Left ventricle myocardium superior (tissue), 1 donor: ENCODE results near the gene ZFP57. TPM values are rescaled to one million over a fixed set of nuclear protein-coding genes. Genes with fewer than 3 reads are reported as not detected.
"Not testable (repeated sequence)": the region's sequence is repeated elsewhere in the genome, so short reads cannot be mapped to it uniquely, and the experiment has no call there.

Experiments used
- ATAC-seq: fragments of 200-7000 bp; cut with Tn5 transposase; one replicate; pipeline ENCODE4 v1.9.1; 2020; ENCODE audit warnings: mild to moderate bottlenecking, moderate library complexity
- DNase-seq: peaks from one replicate; pipeline ENCODE4 v3.0.0-alpha.2; 2020
- intact Hi-C: fragments of 100-400 bp; cut with micrococcal nuclease; formaldehyde crosslinking; loops from one replicate; pipeline ENCODE4 v1.11.0; 2022
- total RNA-seq: library from RNA; stranded (reverse); fragmentation: NEBNext Ultra II Directional; extraction: Animal tissue kit (Norgen Biotek cat#: 25700); gene quantifications from one replicate; pipeline ENCODE4 v1.2.1, GENCODE V29; 2021
- donor health status: DM: no; HTN: yes; CAD: no; lungs with severe emphysema.

ZFP57 gene
- total RNA-seq, 1 donor from 2014 or later, result not detected

- intact Hi-C loops, DNase-seq, ATAC-seq: not testable (repeated sequence)
These were observed 19.3 kb downstream of the ZFP57 start for GRCh38 chr6:29661502-29662141.

- ATAC-seq (no peak), DNase-seq (no peak)
- intact Hi-C loops, result no loop called here
These were observed 19.9 kb downstream of the ZFP57 start for GRCh38 chr6:29661071-29661470.

- no peak for DNase-seq
- intact Hi-C loops, result no loop called here
- peak; percentile 36 for ATAC-seq
These were observed 24.2 kb downstream of the ZFP57 start, which contains the start of gene MOG for GRCh38 chr6:29656798-29657197. MOG (plus strand) TSS chr6:29657092; CDS start chr6:29657210, 118 bp downstream.

- intact Hi-C loops, result no loop called here
- DNase-seq (peak; percentile 40), ATAC-seq (peak; percentile 95)
These were observed 24.8 kb downstream of the ZFP57 start for GRCh38 chr6:29656157-29656556.

- ATAC-seq (peak; percentile 54), DNase-seq (no peak)
- intact Hi-C loops, result no loop called here
These were observed 25.3 kb downstream of the ZFP57 start for GRCh38 chr6:29655658-29656057.

- intact Hi-C loops, result no loop called here
- ATAC-seq, result no peak
- no peak for DNase-seq
These were observed 27.4 kb downstream of the ZFP57 start for GRCh38 chr6:29653452-29654038.

GRCh38 chr6:29652198-29652584, 28.8 kb downstream of the ZFP57 start:
- intact Hi-C loops, result no loop called here
- no peak for ATAC-seq
- DNase-seq, result no peak

- no peak for DNase-seq
- intact Hi-C loops, result no loop called here
- no peak for ATAC-seq
These were observed 29.3 kb downstream of the ZFP57 start for GRCh38 chr6:29651413-29652197.

GRCh38 chr6:29649701-29650673, 31.0 kb downstream of the ZFP57 start:
- intact Hi-C loops, result no loop called here
- DNase-seq (peak; percentile 97), ATAC-seq (peak; percentile 96)

GRCh38 chr6:29647927-29648642, 32.9 kb downstream of the ZFP57 start:
- intact Hi-C loops, result no loop called here
- no peak for DNase-seq
- no peak for ATAC-seq

GRCh38 chr6:29641430-29642148, 39.4 kb downstream of the ZFP57 start:
- DNase-seq, result no peak
- no peak for ATAC-seq
- intact Hi-C loops, result no loop called here

GRCh38 chr6:29637247-29637646, 43.7 kb downstream of the ZFP57 start:
- no peak for DNase-seq
- intact Hi-C loops, result no loop called here
- ATAC-seq, result no peak

- no peak for DNase-seq
- intact Hi-C loops, result no loop called here
- peak; percentile 8 for ATAC-seq
These were observed 47.4 kb downstream of the ZFP57 start for GRCh38 chr6:29633534-29633905.

- peak; percentile 94 for ATAC-seq
- intact Hi-C loops, result no loop called here
- DNase-seq, result peak; percentile 90
These were observed 48.0 kb downstream of the ZFP57 start, which contains the start of gene GABBR1 for GRCh38 chr6:29632789-29633533. GABBR1 (minus strand) TSS chr6:29633183; CDS start chr6:29632385, 798 bp downstream.

GRCh38 chr6:29631860-29632731, 48.9 kb downstream of the ZFP57 start:
- intact Hi-C loops, result no loop called here

GRCh38 chr6:29631209-29631810, 49.6 kb downstream of the ZFP57 start:
- DNase-seq (peak; percentile 42), ATAC-seq (no peak)
- intact Hi-C loops, result no loop called here

More at GRCh38 chr6:29631860-29632731, 48.9 kb downstream of the ZFP57 start:
- DNase-seq, result peak; percentile 83
- ATAC-seq, result peak; percentile 60
